ENCODE data around the gene MSRB1. TPM values are rescaled to one million over a fixed set of nuclear protein-coding genes. Genes with fewer than 3 reads are reported as not detected.
A peak's percentile ranks its signal among the peaks of the same experiment; 100 is the strongest.

MSRB1 gene
- polyA plus RNA-seq, 2 donors = 25.9 to 52.7 TPM

DNA sequence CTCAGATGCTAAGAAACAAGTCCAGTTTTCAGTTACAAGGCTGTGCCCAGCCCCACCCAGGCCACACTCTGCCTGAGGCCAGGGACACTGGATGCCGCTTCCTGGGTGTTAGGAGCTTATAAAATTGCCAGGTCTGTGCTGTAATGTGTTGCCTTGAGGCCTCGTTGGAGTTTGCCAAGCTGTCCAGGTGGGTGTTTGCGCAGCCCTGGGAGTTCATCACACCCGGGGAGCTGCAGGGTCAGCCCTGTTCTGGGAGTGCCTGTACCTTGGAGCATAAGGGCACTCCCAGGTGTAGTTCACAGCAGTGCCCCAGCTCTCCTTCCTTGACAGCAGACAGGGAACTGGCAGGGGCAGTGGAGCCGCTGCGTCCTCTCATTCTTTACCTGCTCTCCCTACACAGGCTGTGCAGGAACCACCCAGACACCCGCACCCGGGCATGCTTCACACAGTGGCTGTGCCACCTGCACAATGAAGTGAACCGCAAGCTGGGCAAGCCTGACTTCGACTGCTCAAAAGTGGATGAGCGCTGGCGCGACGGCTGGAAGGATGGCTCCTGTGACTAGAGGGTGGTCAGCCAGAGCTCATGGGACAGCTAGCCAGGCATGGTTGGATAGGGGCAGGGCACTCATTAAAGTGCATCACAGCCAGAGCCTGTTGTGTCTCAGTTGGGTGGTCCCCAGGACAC, 42.6 kb upstream of the MSRB1 start:
- H3K27me3 ChIP-seq (ENCODE audit: control insufficient read depth in 1 of 2, insufficient read depth in 2 of 2, low read length in 2 of 2) = peaks cover 0 to 22% of the 10 kb centered on the region in 2 donors
- H3K4me3 ChIP-seq (ENCODE audit: low read depth in 1 of 2, low read length in 2 of 2) = no peak overlapping the region
- 85 to 86% methylated on average over 14 of the region's 14 CpGs for WGBS, 2 donors
- peaks cover 0 to 12% of the 10 kb centered on the region in 2 donors for H3K36me3 ChIP-seq (ENCODE audit: control insufficient read depth in 2 of 2, insufficient read depth in 2 of 2, low read length in 1 of 2)
- H3K9me3 ChIP-seq (ENCODE audit: control insufficient read depth in 2 of 2, insufficient read depth in 1 of 2, low read depth in 1 of 2, low read length in 1 of 2) = no peaks in the 10 kb centered on the region
- peaks cover 5 to 27% of the 10 kb centered on the region in 2 donors for H3K4me1 ChIP-seq (ENCODE audit: control insufficient read depth in 2 of 2, insufficient read depth in 2 of 2, low read length in 1 of 2)
- H3K27ac ChIP-seq (ENCODE audit: low read depth in 2 of 2, low read length in 1 of 2) = peak overlapping the region in 1 of 2 donors; percentile 50

- Histone ChIP-seq H3K4me1 (ENCODE audit: control insufficient read depth in 2 of 2, insufficient read depth in 2 of 2, low read length in 1 of 2) (peaks cover 5 to 35% of the 10 kb centered on the region in 2 donors), H3K36me3 (ENCODE audit: control insufficient read depth in 2 of 2, insufficient read depth in 2 of 2, low read length in 1 of 2) (peaks cover 0 to 12% of the 10 kb centered on the region in 2 donors), H3K27me3 (ENCODE audit: control insufficient read depth in 1 of 2, insufficient read depth in 2 of 2, low read length in 2 of 2) (peaks cover 0 to 14% of the 10 kb centered on the region in 2 donors), H3K9me3 (ENCODE audit: control insufficient read depth in 2 of 2, insufficient read depth in 1 of 2, low read depth in 1 of 2, low read length in 1 of 2) (no peaks in the 10 kb centered on the region), H3K27ac (ENCODE audit: low read depth in 2 of 2, low read length in 1 of 2) (peak overlapping the region; percentile 25 to 71), H3K4me3 (ENCODE audit: low read depth in 1 of 2, low read length in 2 of 2) (peak overlapping the region; percentile 69 to 76)
- 9 to 14% methylated on average over 33 to 58 of the region's 58 CpGs for WGBS, 2 donors
Observed at GRCh38 chr16:1984347-1985225, 41.6 kb upstream of the MSRB1 start.

GRCh38 chr16:1983544-1984346, 40.7 kb upstream of the MSRB1 start, which contains the start of gene GFER:
Gene GFER (plus strand): TSS chr16:1984193. CDS start chr16:1984219, 26 bp downstream.
- H3K36me3 ChIP-seq (ENCODE audit: control insufficient read depth in 2 of 2, insufficient read depth in 2 of 2, low read length in 1 of 2) = peaks cover 0 to 13% of the 10 kb centered on the region in 2 donors
- peaks cover 0 to 8% of the 10 kb centered on the region in 2 donors for H3K27me3 ChIP-seq (ENCODE audit: control insufficient read depth in 1 of 2, insufficient read depth in 2 of 2, low read length in 2 of 2)
- 0% methylated on average over 66 to 109 of the region's 109 CpGs for WGBS, 2 donors
- H3K27ac ChIP-seq (ENCODE audit: low read depth in 2 of 2, low read length in 1 of 2) = peak within 1 kb of the TSS; percentile 25 to 74
- H3K9me3 ChIP-seq (ENCODE audit: control insufficient read depth in 2 of 2, insufficient read depth in 1 of 2, low read depth in 1 of 2, low read length in 1 of 2) = no peaks in the 10 kb centered on the region
- H3K4me1 ChIP-seq (ENCODE audit: control insufficient read depth in 2 of 2, insufficient read depth in 2 of 2, low read length in 1 of 2) = peaks cover 5 to 34% of the 10 kb centered on the region in 2 donors
- H3K4me3 ChIP-seq (ENCODE audit: low read depth in 1 of 2, low read length in 2 of 2) = peak within 1 kb of the TSS; percentile 69 to 76

GRCh38 chr16:1982991-1983543, 40.1 kb upstream of the MSRB1 start:
- Histone ChIP-seq H3K27me3 (ENCODE audit: control insufficient read depth in 1 of 2, insufficient read depth in 2 of 2, low read length in 2 of 2) (peaks cover 0 to 8% of the 10 kb centered on the region in 2 donors), H3K9me3 (ENCODE audit: control insufficient read depth in 2 of 2, insufficient read depth in 1 of 2, low read depth in 1 of 2, low read length in 1 of 2) (no peaks in the 10 kb centered on the region), H3K4me1 (ENCODE audit: control insufficient read depth in 2 of 2, insufficient read depth in 2 of 2, low read length in 1 of 2) (peaks cover 5 to 40% of the 10 kb centered on the region in 2 donors), H3K27ac (ENCODE audit: low read depth in 2 of 2, low read length in 1 of 2) (peak overlapping the region in 1 of 2 donors; percentile 74), H3K4me3 (ENCODE audit: low read depth in 1 of 2, low read length in 2 of 2) (peak overlapping the region in 1 of 2 donors; percentile 76), H3K36me3 (ENCODE audit: control insufficient read depth in 2 of 2, insufficient read depth in 2 of 2, low read length in 1 of 2) (peaks cover 2 to 19% of the 10 kb centered on the region in 2 donors)
- 25 to 28% methylated on average over 19 of the region's 19 CpGs for WGBS, 2 donors

DNA sequence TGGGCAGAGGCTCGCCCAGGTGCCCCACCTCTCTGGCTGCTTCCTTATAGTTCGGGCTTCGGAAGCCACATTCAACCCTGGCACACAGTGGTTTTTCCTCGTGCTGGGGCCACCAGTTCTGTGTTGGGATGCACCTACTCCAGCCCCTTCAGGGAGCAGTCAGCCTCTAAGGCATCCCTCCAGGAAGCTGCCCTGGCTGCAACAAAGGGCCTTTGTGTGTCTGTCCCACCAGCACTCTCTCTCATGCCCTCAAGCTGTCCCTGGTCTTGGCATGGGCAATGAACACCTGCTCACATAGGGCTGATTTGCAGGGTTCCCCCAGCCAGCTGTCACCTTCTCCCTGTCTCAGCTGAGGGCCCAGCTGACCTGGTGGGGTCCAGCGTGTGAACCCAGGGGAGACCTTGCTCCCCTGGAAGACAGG, 39.0 kb upstream of the MSRB1 start:
- peaks cover 5 to 50% of the 10 kb centered on the region in 2 donors for H3K4me1 ChIP-seq (ENCODE audit: control insufficient read depth in 2 of 2, insufficient read depth in 2 of 2, low read length in 1 of 2)
- no peaks in the 10 kb centered on the region for H3K9me3 ChIP-seq (ENCODE audit: control insufficient read depth in 2 of 2, insufficient read depth in 1 of 2, low read depth in 1 of 2, low read length in 1 of 2)
- H3K27me3 ChIP-seq (ENCODE audit: control insufficient read depth in 1 of 2, insufficient read depth in 2 of 2, low read length in 2 of 2) = peaks cover 0 to 9% of the 10 kb centered on the region in 2 donors
- H3K36me3 ChIP-seq (ENCODE audit: control insufficient read depth in 2 of 2, insufficient read depth in 2 of 2, low read length in 1 of 2) = peaks cover 5 to 28% of the 10 kb centered on the region in 2 donors
- 41 to 42% methylated on average over 5 of the region's 5 CpGs for WGBS, 2 donors
- no peak overlapping the region for H3K4me3 ChIP-seq (ENCODE audit: low read depth in 1 of 2, low read length in 2 of 2)
- H3K27ac ChIP-seq (ENCODE audit: low read depth in 2 of 2, low read length in 1 of 2) = peak overlapping the region in 1 of 2 donors; percentile 3

DNA sequence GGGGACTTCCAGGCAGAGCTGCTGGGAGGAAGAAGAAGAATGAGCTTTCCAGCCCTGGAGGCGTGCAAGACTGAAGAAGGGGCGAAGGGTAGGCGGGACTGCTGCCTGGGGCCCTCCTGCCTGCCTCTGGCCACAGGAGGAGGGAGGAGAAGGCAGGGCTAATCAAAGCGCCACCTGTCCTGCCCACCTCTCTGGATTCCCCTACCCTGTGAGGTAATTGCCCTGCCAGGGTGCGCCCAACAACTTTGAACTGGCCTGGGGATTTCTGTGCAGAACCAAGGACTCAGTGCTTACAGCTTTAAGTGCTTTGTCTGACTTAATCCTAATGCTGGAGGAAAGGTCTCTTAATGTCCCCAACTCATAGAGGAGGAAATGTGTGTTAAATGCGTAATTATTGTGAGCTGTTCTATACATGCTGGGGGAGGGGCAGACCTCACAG, 38.4 kb upstream of the MSRB1 start, which contains the start of gene NOXO1:
Gene NOXO1, minus strand, starts transcription at position 72 of the 439 bp plus-strand sequence. CDS start 290 bp downstream, outside the sequence.
- Histone ChIP-seq H3K27ac (ENCODE audit: low read depth in 2 of 2, low read length in 1 of 2) (peak within 1 kb of the TSS in 1 of 2 donors; percentile 20), H3K27me3 (ENCODE audit: control insufficient read depth in 1 of 2, insufficient read depth in 2 of 2, low read length in 2 of 2) (peaks cover 0 to 10% of the 10 kb centered on the region in 2 donors), H3K9me3 (ENCODE audit: control insufficient read depth in 2 of 2, insufficient read depth in 1 of 2, low read depth in 1 of 2, low read length in 1 of 2) (no peaks in the 10 kb centered on the region), H3K4me3 (ENCODE audit: low read depth in 1 of 2, low read length in 2 of 2) (peak within 1 kb of the TSS; percentile 1 to 8), H3K4me1 (ENCODE audit: control insufficient read depth in 2 of 2, insufficient read depth in 2 of 2, low read length in 1 of 2) (peaks cover 5 to 55% of the 10 kb centered on the region in 2 donors), H3K36me3 (ENCODE audit: control insufficient read depth in 2 of 2, insufficient read depth in 2 of 2, low read length in 1 of 2) (peaks cover 5 to 32% of the 10 kb centered on the region in 2 donors)
- WGBS, 2 donors = 29 to 31% methylated on average over 6 of the region's 6 CpGs

DNA sequence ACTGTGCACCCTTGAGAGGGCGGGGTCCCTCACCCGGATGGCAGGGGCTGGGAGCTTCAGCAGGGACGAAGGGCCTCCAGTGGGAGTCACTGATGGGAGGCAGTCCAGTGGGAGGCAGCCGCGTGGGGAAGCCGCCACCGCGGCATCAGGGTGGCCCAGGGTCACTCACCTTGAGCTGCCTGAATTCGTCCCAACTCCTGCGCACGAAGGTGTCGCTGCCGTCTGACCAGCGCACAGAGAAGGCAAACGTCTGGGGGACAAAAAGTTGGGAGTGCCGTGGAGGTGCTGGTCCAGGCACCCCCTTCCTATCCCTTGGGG, 37.7 kb upstream of the MSRB1 start:
- H3K4me3 ChIP-seq (ENCODE audit: low read depth in 1 of 2, low read length in 2 of 2) = peak overlapping the region; percentile 1 to 5
- peaks cover 0 to 10% of the 10 kb centered on the region in 2 donors for H3K27me3 ChIP-seq (ENCODE audit: control insufficient read depth in 1 of 2, insufficient read depth in 2 of 2, low read length in 2 of 2)
- peaks cover 5 to 52% of the 10 kb centered on the region in 2 donors for H3K4me1 ChIP-seq (ENCODE audit: control insufficient read depth in 2 of 2, insufficient read depth in 2 of 2, low read length in 1 of 2)
- WGBS, 2 donors = 17% methylated on average over 16 of the region's 16 CpGs
- no peak overlapping the region for H3K27ac ChIP-seq (ENCODE audit: low read depth in 2 of 2, low read length in 1 of 2)
- H3K36me3 ChIP-seq (ENCODE audit: control insufficient read depth in 2 of 2, insufficient read depth in 2 of 2, low read length in 1 of 2) = peaks cover 5 to 32% of the 10 kb centered on the region in 2 donors
- H3K9me3 ChIP-seq (ENCODE audit: control insufficient read depth in 2 of 2, insufficient read depth in 1 of 2, low read depth in 1 of 2, low read length in 1 of 2) = no peaks in the 10 kb centered on the region

DNA sequence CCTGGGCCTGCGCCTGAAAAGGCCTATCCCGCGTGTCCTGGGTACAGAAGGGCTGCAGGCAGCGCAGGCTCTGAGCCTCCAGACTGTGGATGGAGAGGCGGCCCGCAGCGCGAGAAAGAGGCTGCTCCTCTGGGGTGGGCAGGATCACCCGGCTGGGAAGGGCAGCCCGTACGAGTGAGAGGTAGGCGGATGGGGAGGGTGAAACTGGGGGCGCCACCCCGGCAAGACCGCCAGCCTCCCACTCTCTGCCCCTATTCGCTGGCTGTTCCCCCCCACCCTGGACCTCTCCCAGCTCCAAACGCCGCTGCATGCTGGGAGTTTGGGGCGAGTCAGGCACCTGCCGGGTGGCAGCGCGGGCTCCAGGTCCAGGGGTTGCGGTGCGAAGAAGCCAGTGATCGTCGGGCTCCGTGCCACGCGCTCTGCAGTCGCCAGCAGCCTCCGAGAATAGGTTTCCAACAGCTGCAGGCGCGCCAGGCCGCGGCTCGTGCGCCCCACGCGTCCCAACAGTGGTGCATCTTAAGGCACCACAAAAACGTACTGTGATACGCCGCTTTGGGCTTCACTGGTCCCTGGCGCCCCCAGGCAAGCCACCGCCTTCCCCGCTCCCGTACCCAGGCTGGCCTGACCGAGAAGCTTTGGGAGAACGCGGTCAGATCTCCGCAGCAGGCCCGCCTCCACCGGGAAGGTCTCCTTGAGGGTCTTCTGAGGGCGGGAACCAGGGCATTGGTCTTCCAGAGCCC, 37.2 kb upstream of the MSRB1 start:
- H3K4me3 ChIP-seq (ENCODE audit: low read depth in 1 of 2, low read length in 2 of 2) = peak overlapping the region; percentile 8 to 42
- H3K9me3 ChIP-seq (ENCODE audit: control insufficient read depth in 2 of 2, insufficient read depth in 1 of 2, low read depth in 1 of 2, low read length in 1 of 2) = no peaks in the 10 kb centered on the region
- peaks cover 5 to 47% of the 10 kb centered on the region in 2 donors for H3K4me1 ChIP-seq (ENCODE audit: control insufficient read depth in 2 of 2, insufficient read depth in 2 of 2, low read length in 1 of 2)
- H3K27me3 ChIP-seq (ENCODE audit: control insufficient read depth in 1 of 2, insufficient read depth in 2 of 2, low read length in 2 of 2) = peaks cover 0 to 10% of the 10 kb centered on the region in 2 donors
- H3K36me3 ChIP-seq (ENCODE audit: control insufficient read depth in 2 of 2, insufficient read depth in 2 of 2, low read length in 1 of 2) = peaks cover 5 to 34% of the 10 kb centered on the region in 2 donors
- H3K27ac ChIP-seq (ENCODE audit: low read depth in 2 of 2, low read length in 1 of 2) = peak overlapping the region; percentile 70 to 78
- WGBS, 2 donors = 5 to 12% methylated on average over 53 of the region's 53 CpGs

Measured in esophagus (tissue), 2 donors.